HEK293 (cell line): Measurements from ENCODE around the gene IFT80.
A peak's percentile ranks its signal among the peaks of the same experiment; 100 is the strongest.

Experiments used
- KLF1 ChIP-seq: fragments of 450-650 bp; formaldehyde crosslinking; IDR thresholded peaks from 2 replicates; pipeline ENCODE4 v1.5.1; 2016; ENCODE audit warnings: missing biosample characterization, missing genetic modification characterization
- KLF7 ChIP-seq: fragments of 450-650 bp; formaldehyde crosslinking; IDR thresholded peaks from 2 replicates; pipeline ENCODE4 v1.5.1; 2016; ENCODE audit warnings: missing biosample characterization, missing genetic modification characterization, borderline replicate concordance
- MYNN ChIP-seq: fragments of 450-650 bp; formaldehyde crosslinking; IDR thresholded peaks from 2 replicates; pipeline ENCODE4 v1.5.1; 2016; ENCODE audit warnings: missing biosample characterization, missing genetic modification characterization, borderline replicate concordance
- OSR2 ChIP-seq: fragments of 450-650 bp; formaldehyde crosslinking; IDR thresholded peaks from 2 replicates; pipeline ENCODE4 v1.5.1; 2016; ENCODE audit warnings: missing biosample characterization, missing genetic modification characterization
- PRDM1 ChIP-seq: fragments of 450-650 bp; formaldehyde crosslinking; IDR thresholded peaks from 2 replicates; pipeline ENCODE4; 2016; ENCODE audit warnings: missing biosample characterization, missing genetic modification characterization
- SP7 ChIP-seq: fragments of 450-650 bp; formaldehyde crosslinking; IDR thresholded peaks from 2 replicates; pipeline ENCODE4 v1.5.1; 2016; ENCODE audit warnings: missing biosample characterization, missing genetic modification characterization
- ZIC2 ChIP-seq: fragments of 450-650 bp; formaldehyde crosslinking; IDR thresholded peaks from 2 replicates; pipeline ENCODE4 v1.5.1; 2016; ENCODE audit warnings: missing biosample characterization, missing genetic modification characterization
- ZNF112 ChIP-seq: fragments of 450-650 bp; formaldehyde crosslinking; IDR thresholded peaks from 2 replicates; pipeline ENCODE4 v1.5.0; 2017; ENCODE audit warnings: missing biosample characterization, missing genetic modification characterization
- ZNF121 ChIP-seq: fragments of 450-650 bp; formaldehyde crosslinking; IDR thresholded peaks from 2 replicates; pipeline ENCODE4 v1.5.1; 2016; ENCODE audit warnings: missing biosample characterization, missing genetic modification characterization
- ZNF138 ChIP-seq: fragments of 450-650 bp; formaldehyde crosslinking; IDR thresholded peaks from 2 replicates; pipeline ENCODE4 v1.5.1; 2016; ENCODE audit warnings: missing biosample characterization, missing genetic modification characterization, borderline replicate concordance
- ZNF221 ChIP-seq: fragments of 450-650 bp; formaldehyde crosslinking; IDR thresholded peaks from 2 replicates; pipeline ENCODE4 v1.5.1; 2017; ENCODE audit warnings: missing biosample characterization, missing genetic modification characterization, borderline replicate concordance
- ZNF324 ChIP-seq: fragments of 450-650 bp; formaldehyde crosslinking; IDR thresholded peaks from 2 replicates; pipeline ENCODE4 v1.5.1; 2016; ENCODE audit warnings: missing biosample characterization, missing genetic modification characterization
- ZNF404 ChIP-seq: fragments of 450-650 bp; formaldehyde crosslinking; IDR thresholded peaks from 2 replicates; pipeline ENCODE4 v1.5.1; 2017; ENCODE audit warnings: missing biosample characterization, missing genetic modification characterization
- ZNF416 ChIP-seq: fragments of 450-650 bp; formaldehyde crosslinking; IDR thresholded peaks from 2 replicates; pipeline ENCODE4 v1.5.1; 2016; ENCODE audit warnings: missing biosample characterization, missing genetic modification characterization
- ZNF626 ChIP-seq: fragments of 450-650 bp; sonication (Bioruptor Pico); formaldehyde crosslinking; IDR thresholded peaks from 2 replicates; pipeline ENCODE4 v1.5.1; 2018; ENCODE audit warnings: missing biosample characterization, missing genetic modification characterization, inconsistent platforms
- ZNF701 ChIP-seq: fragments of 450-650 bp; formaldehyde crosslinking; IDR thresholded peaks from 2 replicates; pipeline ENCODE4 v1.5.1; 2016; ENCODE audit warnings: missing biosample characterization, missing genetic modification characterization
- ZNF707 ChIP-seq: fragments of 450-650 bp; formaldehyde crosslinking; IDR thresholded peaks from 2 replicates; pipeline ENCODE4 v1.5.1; 2016; ENCODE audit warnings: missing biosample characterization, missing genetic modification characterization
- ZNF777 ChIP-seq: fragments of 450-650 bp; formaldehyde crosslinking; IDR thresholded peaks from 2 replicates; pipeline ENCODE4 v1.5.1; 2017; ENCODE audit warnings: missing biosample characterization, missing genetic modification characterization, borderline replicate concordance
- TF ChIP-seq, protein P1 (sequence below): IDR thresholded peaks from 2 replicates; pipeline ENCODE4 v1.6.1; 2011; ENCODE audit warnings: mild to moderate bottlenecking, low read depth, low read length, borderline replicate concordance
- TF ChIP-seq, protein P2 (sequence below): fragments of 450-650 bp; formaldehyde crosslinking; IDR thresholded peaks from 2 replicates; pipeline ENCODE4 v1.5.1; 2016; ENCODE audit warnings: missing biosample characterization, missing genetic modification characterization
- TF ChIP-seq, protein P3 (sequence below): fragments of 450-650 bp; formaldehyde crosslinking; conservative IDR thresholded peaks from 2 replicates; pipeline ENCODE4 v1.5.1; 2016; ENCODE audit warnings: low read depth, missing biosample characterization, missing genetic modification characterization
- TF ChIP-seq, protein P4 (sequence below): fragments of 450-650 bp; formaldehyde crosslinking; IDR thresholded peaks from 2 replicates; pipeline ENCODE4 v1.5.1; 2017; ENCODE audit warnings: missing biosample characterization, missing genetic modification characterization
- TF ChIP-seq, protein P5 (sequence below): fragments of 450-650 bp; formaldehyde crosslinking; IDR thresholded peaks from 2 replicates; pipeline ENCODE4 v1.5.1; 2016; ENCODE audit warnings: missing biosample characterization, missing genetic modification characterization, low read depth
- TF ChIP-seq, protein P6 (sequence below): fragments of 450-650 bp; formaldehyde crosslinking; IDR thresholded peaks from 2 replicates; pipeline ENCODE4 v1.5.1; 2016; ENCODE audit warnings: missing biosample characterization, missing genetic modification characterization

Gene IFT80

DNA sequence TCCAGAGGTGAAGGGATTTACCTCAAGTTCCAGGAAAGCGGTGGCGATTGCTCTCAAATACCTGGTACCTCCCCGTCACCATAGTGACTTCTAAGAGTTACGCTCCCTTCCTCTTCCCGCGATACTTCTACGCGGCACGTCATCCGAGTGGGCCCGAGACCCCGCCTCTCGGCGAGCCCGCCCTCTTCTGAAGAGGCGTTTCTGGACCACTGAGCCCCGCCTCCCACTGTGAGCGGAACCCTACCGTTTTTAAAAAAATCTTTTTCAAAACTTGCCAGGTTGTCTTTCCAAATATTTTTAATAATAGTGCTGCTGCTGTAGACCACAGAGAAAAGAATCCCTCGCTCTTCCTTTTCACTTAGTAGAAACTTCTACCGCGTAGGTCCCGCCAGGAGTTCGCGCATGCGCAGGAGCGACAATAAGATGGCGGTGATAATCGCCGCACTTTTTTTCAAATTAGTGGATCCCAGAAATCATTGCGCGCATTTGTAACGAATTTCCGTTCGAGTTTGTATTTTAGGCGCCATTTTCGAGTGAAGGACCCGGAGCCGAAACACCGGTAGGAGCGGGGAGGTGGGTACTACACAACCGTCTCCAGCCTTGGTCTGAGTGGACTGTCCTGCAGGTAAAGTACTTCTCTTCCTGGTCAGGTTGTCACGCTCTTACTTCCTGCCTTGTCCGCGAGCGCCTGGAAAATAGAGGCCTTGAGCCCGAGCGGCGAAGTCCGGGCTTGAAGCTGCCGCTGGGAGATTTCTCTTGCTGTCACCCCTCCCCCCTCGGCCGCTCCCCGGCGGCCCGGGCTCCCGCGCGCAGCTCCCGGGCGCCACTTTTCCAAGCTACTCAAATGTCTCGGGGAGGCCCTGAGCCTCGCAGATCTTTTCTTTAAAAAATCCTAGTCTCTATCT lies at the start of gene IFT80, which contains the start of gene SMC4 (continued):
- TF ChIP-seq, protein P1, sequence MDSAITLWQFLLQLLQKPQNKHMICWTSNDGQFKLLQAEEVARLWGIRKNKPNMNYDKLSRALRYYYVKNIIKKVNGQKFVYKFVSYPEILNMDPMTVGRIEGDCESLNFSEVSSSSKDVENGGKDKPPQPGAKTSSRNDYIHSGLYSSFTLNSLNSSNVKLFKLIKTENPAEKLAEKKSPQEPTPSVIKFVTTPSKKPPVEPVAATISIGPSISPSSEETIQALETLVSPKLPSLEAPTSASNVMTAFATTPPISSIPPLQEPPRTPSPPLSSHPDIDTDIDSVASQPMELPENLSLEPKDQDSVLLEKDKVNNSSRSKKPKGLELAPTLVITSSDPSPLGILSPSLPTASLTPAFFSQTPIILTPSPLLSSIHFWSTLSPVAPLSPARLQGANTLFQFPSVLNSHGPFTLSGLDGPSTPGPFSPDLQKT: no peak
- TF ChIP-seq ZNF221 (tag by site-specific recombination): no peak
- TF ChIP-seq ZNF121 (tag by site-specific recombination): no peak
- TF ChIP-seq ZIC2 (tag by site-specific recombination): no peak
- TF ChIP-seq ZNF777 (tag by site-specific recombination): no peak
- TF ChIP-seq PRDM1: no peak
- TF ChIP-seq, protein P2, sequence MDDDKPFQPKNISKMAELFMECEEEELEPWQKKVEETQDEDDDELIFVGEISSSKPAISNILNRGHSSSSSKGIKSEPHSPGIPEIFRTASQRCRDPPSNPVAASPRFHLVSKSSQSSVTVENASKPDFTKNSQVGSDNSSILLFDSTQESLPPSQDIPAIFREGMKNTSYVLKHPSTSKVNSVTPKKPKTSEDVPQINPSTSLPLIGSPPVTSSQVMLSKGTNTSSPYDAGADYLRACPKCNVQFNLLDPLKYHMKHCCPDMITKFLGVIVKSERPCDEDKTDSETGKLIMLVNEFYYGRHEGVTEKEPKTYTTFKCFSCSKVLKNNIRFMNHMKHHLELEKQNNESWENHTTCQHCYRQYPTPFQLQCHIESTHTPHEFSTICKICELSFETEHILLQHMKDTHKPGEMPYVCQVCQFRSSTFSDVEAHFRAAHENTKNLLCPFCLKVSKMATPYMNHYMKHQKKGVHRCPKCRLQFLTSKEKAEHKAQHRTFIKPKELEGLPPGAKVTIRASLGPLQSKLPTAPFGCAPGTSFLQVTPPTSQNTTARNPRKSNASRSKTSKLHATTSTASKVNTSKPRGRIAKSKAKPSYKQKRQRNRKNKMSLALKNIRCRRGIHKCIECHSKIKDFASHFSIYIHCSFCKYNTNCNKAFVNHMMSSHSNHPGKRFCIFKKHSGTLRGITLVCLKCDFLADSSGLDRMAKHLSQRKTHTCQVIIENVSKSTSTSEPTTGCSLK (tag by site-specific recombination): no peak
- no peak for TF ChIP-seq ZNF416 (tag by site-specific recombination)
- TF ChIP-seq, protein P3, sequence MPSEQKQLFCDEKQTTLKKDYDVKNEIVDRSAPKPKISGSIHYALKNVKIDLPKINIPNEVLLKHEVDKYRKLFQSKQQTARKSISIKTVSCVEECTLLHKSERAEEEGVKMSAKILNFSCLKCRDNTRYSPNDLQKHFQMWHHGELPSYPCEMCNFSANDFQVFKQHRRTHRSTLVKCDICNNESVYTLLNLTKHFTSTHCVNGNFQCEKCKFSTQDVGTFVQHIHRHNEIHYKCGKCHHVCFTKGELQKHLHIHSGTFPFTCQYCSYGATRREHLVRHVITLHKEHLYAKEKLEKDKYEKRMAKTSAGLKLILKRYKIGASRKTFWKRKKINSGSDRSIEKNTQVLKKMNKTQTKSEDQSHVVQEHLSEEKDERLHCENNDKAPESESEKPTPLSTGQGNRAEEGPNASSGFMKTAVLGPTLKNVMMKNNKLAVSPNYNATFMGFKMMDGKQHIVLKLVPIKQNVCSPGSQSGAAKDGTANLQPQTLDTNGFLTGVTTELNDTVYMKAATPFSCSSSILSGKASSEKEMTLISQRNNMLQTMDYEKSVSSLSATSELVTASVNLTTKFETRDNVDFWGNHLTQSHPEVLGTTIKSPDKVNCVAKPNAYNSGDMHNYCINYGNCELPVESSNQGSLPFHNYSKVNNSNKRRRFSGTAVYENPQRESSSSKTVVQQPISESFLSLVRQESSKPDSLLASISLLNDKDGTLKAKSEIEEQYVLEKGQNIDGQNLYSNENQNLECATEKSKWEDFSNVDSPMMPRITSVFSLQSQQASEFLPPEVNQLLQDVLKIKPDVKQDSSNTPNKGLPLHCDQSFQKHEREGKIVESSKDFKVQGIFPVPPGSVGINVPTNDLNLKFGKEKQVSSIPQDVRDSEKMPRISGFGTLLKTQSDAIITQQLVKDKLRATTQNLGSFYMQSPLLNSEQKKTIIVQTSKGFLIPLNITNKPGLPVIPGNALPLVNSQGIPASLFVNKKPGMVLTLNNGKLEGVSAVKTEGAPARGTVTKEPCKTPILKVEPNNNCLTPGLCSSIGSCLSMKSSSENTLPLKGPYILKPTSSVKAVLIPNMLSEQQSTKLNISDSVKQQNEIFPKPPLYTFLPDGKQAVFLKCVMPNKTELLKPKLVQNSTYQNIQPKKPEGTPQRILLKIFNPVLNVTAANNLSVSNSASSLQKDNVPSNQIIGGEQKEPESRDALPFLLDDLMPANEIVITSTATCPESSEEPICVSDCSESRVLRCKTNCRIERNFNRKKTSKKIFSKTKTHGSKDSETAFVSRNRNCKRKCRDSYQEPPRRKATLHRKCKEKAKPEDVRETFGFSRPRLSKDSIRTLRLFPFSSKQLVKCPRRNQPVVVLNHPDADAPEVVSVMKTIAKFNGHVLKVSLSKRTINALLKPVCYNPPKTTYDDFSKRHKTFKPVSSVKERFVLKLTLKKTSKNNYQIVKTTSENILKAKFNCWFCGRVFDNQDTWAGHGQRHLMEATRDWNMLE: no peak
- TF ChIP-seq, protein P4, sequence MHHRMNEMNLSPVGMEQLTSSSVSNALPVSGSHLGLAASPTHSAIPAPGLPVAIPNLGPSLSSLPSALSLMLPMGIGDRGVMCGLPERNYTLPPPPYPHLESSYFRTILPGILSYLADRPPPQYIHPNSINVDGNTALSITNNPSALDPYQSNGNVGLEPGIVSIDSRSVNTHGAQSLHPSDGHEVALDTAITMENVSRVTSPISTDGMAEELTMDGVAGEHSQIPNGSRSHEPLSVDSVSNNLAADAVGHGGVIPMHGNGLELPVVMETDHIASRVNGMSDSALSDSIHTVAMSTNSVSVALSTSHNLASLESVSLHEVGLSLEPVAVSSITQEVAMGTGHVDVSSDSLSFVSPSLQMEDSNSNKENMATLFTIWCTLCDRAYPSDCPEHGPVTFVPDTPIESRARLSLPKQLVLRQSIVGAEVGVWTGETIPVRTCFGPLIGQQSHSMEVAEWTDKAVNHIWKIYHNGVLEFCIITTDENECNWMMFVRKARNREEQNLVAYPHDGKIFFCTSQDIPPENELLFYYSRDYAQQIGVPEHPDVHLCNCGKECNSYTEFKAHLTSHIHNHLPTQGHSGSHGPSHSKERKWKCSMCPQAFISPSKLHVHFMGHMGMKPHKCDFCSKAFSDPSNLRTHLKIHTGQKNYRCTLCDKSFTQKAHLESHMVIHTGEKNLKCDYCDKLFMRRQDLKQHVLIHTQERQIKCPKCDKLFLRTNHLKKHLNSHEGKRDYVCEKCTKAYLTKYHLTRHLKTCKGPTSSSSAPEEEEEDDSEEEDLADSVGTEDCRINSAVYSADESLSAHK: no peak
- no peak for TF ChIP-seq ZNF707
- TF ChIP-seq OSR2 (tag by site-specific recombination): no peak
- TF ChIP-seq, protein P5, sequence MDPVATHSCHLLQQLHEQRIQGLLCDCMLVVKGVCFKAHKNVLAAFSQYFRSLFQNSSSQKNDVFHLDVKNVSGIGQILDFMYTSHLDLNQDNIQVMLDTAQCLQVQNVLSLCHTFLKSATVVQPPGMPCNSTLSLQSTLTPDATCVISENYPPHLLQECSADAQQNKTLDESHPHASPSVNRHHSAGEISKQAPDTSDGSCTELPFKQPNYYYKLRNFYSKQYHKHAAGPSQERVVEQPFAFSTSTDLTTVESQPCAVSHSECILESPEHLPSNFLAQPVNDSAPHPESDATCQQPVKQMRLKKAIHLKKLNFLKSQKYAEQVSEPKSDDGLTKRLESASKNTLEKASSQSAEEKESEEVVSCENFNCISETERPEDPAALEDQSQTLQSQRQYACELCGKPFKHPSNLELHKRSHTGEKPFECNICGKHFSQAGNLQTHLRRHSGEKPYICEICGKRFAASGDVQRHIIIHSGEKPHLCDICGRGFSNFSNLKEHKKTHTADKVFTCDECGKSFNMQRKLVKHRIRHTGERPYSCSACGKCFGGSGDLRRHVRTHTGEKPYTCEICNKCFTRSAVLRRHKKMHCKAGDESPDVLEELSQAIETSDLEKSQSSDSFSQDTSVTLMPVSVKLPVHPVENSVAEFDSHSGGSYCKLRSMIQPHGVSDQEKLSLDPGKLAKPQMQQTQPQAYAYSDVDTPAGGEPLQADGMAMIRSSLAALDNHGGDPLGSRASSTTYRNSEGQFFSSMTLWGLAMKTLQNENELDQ (tag by site-specific recombination): no peak
- no peak for TF ChIP-seq SP7 (tag by site-specific recombination)
- no peak for TF ChIP-seq ZNF404
- no peak; the same call in 1 of the 2 replicates for TF ChIP-seq ZNF324 (tag by site-specific recombination)
- no peak for TF ChIP-seq MYNN (tag by site-specific recombination)
- TF ChIP-seq KLF7 (tag by site-specific recombination): peak; percentile 36; the same call in 1 of the 2 replicates
- TF ChIP-seq ZNF138 (tag by site-specific recombination): no peak
- TF ChIP-seq ZNF626 (tag by site-specific recombination): no peak
- no peak for TF ChIP-seq ZNF112 (tag by site-specific recombination)
- TF ChIP-seq ZNF701 (tag by site-specific recombination): no peak
- TF ChIP-seq, protein P6, sequence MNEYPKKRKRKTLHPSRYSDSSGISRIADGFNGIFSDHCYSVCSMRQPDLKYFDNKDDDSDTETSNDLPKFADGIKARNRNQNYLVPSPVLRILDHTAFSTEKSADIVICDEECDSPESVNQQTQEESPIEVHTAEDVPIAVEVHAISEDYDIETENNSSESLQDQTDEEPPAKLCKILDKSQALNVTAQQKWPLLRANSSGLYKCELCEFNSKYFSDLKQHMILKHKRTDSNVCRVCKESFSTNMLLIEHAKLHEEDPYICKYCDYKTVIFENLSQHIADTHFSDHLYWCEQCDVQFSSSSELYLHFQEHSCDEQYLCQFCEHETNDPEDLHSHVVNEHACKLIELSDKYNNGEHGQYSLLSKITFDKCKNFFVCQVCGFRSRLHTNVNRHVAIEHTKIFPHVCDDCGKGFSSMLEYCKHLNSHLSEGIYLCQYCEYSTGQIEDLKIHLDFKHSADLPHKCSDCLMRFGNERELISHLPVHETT (tag by site-specific recombination): peak; percentile 41; the same call in 1 of the 2 replicates
- no peak for TF ChIP-seq KLF1 (tag by site-specific recombination)
